Immature natural killer cell (primary cell): Measurements from ENCODE around the gene SCEL. TPM values are rescaled to one million over a fixed set of nuclear protein-coding genes. Genes with fewer than 3 reads are reported as not detected.

Source experiments
- DNase-seq, 3 donors: peaks; one replicate each; pipeline ENCODE4 v3.0.0; 2022; ENCODE audit warnings: mixed read lengths in 1 of 3
- H3K27ac Mint-ChIP-seq, 6 donors: one replicate each; pipeline ENCODE4 v1.8.0; 2020; ENCODE audit warnings: mixed read lengths in 6 of 6, mild to moderate bottlenecking in 5 of 6, inconsistent platforms in 4 of 6, moderate library complexity in 3 of 6
- H3K27me3 Mint-ChIP-seq, 3 donors: one replicate each; pipeline ENCODE4 v1.8.0; 2020 to 2021; ENCODE audit warnings: low read depth in 3 of 3, mild to moderate bottlenecking in 3 of 3, mixed read lengths in 3 of 3, moderate library complexity in 3 of 3, inconsistent platforms in 1 of 3
- H3K36me3 Mint-ChIP-seq, 3 donors: one replicate each; pipeline ENCODE4 v1.8.0; 2020; ENCODE audit warnings: mixed read lengths in 3 of 3, inconsistent platforms in 2 of 3, mild to moderate bottlenecking in 2 of 3
- H3K4me1 Mint-ChIP-seq, 2 donors: one replicate each; pipeline ENCODE4 v1.8.0; 2020; ENCODE audit warnings: inconsistent platforms in 2 of 2, mild to moderate bottlenecking in 2 of 2, mixed read lengths in 2 of 2, moderate library complexity in 1 of 2
- H3K4me3 Mint-ChIP-seq, 5 donors: one replicate each; pipeline ENCODE4 v1.8.0; 2020; ENCODE audit warnings: mild to moderate bottlenecking in 5 of 5, mixed read lengths in 5 of 5, inconsistent platforms in 3 of 5, moderate library complexity in 3 of 5
- H3K9me3 Mint-ChIP-seq, 6 donors: one replicate each; pipeline ENCODE4 v1.8.0; 2020; ENCODE audit warnings: mild to moderate bottlenecking in 6 of 6, mixed read lengths in 6 of 6, inconsistent platforms in 4 of 6, moderate library complexity in 3 of 6
- polyA plus RNA-seq, 3 donors: library from polyadenylated mRNA; unstranded; fragments of 300-500 nt; fragmentation: Illumina TruSeq; gene quantifications; one replicate each; pipeline ENCODE4 v1.2.3, GENCODE V29; 2021

The SCEL gene
- polyA plus RNA-seq, 3 donors from 2014 or later: not detected

GRCh38 chr13:77554069-77554468 lies 18.6 kb downstream of the SCEL start:
- no peak for DNase-seq
- H3K9me3 Mint-ChIP-seq: no peaks in the 10 kb centered on the region
- no peak overlapping the region for H3K4me3 Mint-ChIP-seq
- peaks cover 0 to 4% (median 2%) of the 10 kb centered on the region in 3 donors for H3K27me3 Mint-ChIP-seq
- H3K27ac Mint-ChIP-seq: no peak overlapping the region
- H3K36me3 Mint-ChIP-seq: no peaks in the 10 kb centered on the region
- H3K4me1 Mint-ChIP-seq: peaks cover 0 to 5% of the 10 kb centered on the region in 2 donors

- DNase-seq: no peak
- Mint-ChIP-seq H3K4me3 (no peak overlapping the region), H3K4me1 (peaks cover 0 to 5% of the 10 kb centered on the region in 2 donors), H3K9me3 (no peaks in the 10 kb centered on the region), H3K27me3 (peaks cover 2 to 4% (median 4%) of the 10 kb centered on the region in 3 donors), H3K36me3 (no peaks in the 10 kb centered on the region), H3K27ac (no peak overlapping the region)
Observed at GRCh38 chr13:77555246-77555645, 19.7 kb downstream of the SCEL start.

DNA sequence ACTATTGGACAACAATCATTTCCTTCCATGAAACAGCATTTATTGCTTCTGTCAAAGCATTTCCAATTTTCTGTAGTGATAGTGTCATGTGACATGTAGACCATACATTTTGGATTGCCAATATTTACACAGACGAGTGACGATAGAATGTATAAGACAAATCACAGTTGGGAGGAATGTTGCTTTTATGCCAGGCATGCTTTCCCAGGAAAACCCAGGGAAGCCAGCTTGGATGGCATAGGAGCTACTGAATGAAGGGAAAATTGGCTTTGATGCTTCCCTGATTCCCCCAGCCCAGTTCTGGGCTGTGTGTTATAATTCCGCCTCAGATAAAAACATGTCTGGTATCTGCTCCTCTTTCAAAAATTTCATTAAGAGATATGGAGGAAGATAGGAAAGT lies 22.5 kb downstream of the SCEL start:
- H3K9me3 Mint-ChIP-seq: no peaks in the 10 kb centered on the region
- H3K4me3 Mint-ChIP-seq: no peak overlapping the region
- DNase-seq: no peak
- H3K36me3 Mint-ChIP-seq: no peaks in the 10 kb centered on the region
- H3K27me3 Mint-ChIP-seq: peaks cover 4 to 7% (median 4%) of the 10 kb centered on the region in 3 donors
- H3K4me1 Mint-ChIP-seq: peaks cover 0 to 5% of the 10 kb centered on the region in 2 donors
- H3K27ac Mint-ChIP-seq: no peak overlapping the region

- Mint-ChIP-seq H3K27ac (no peak overlapping the region), H3K9me3 (no peaks in the 10 kb centered on the region), H3K4me3 (no peak overlapping the region), H3K27me3 (peaks cover 2 to 7% (median 5%) of the 10 kb centered on the region in 3 donors), H3K4me1 (peaks cover 0 to 3% of the 10 kb centered on the region in 2 donors), H3K36me3 (no peaks in the 10 kb centered on the region)
- no peak for DNase-seq
Observed at GRCh38 chr13:77563111-77563510, 27.6 kb downstream of the SCEL start.

- DNase-seq: no peak
Observed at GRCh38 chr13:77565635-77566034, 30.1 kb downstream of the SCEL start.

GRCh38 chr13:77571956-77572355 lies 36.5 kb downstream of the SCEL start:
- Mint-ChIP-seq H3K4me3 (no peak overlapping the region), H3K27me3 (peaks cover 0 to 11% (median 7%) of the 10 kb centered on the region in 3 donors), H3K36me3 (no peaks in the 10 kb centered on the region), H3K9me3 (no peaks in the 10 kb centered on the region), H3K27ac (no peak overlapping the region), H3K4me1 (no peaks in the 10 kb centered on the region)
- no peak for DNase-seq

More at GRCh38 chr13:77565635-77566034, 30.1 kb downstream of the SCEL start:
- H3K27me3 Mint-ChIP-seq: peaks cover 2 to 8% (median 5%) of the 10 kb centered on the region in 3 donors
- no peaks in the 10 kb centered on the region for H3K4me1 Mint-ChIP-seq
- no peak overlapping the region for H3K4me3 Mint-ChIP-seq
- H3K27ac Mint-ChIP-seq: no peak overlapping the region
- no peaks in the 10 kb centered on the region for H3K9me3 Mint-ChIP-seq
- no peaks in the 10 kb centered on the region for H3K36me3 Mint-ChIP-seq

- no peaks in the 10 kb centered on the region for H3K36me3 Mint-ChIP-seq
- no peak overlapping the region for H3K27ac Mint-ChIP-seq
- no peak for DNase-seq
- H3K9me3 Mint-ChIP-seq: no peaks in the 10 kb centered on the region
- H3K4me1 Mint-ChIP-seq: no peaks in the 10 kb centered on the region
- no peak overlapping the region for H3K4me3 Mint-ChIP-seq
- H3K27me3 Mint-ChIP-seq: peaks cover 2 to 8% (median 7%) of the 10 kb centered on the region in 3 donors
Observed at GRCh38 chr13:77574096-77574495, 38.6 kb downstream of the SCEL start.

DNA sequence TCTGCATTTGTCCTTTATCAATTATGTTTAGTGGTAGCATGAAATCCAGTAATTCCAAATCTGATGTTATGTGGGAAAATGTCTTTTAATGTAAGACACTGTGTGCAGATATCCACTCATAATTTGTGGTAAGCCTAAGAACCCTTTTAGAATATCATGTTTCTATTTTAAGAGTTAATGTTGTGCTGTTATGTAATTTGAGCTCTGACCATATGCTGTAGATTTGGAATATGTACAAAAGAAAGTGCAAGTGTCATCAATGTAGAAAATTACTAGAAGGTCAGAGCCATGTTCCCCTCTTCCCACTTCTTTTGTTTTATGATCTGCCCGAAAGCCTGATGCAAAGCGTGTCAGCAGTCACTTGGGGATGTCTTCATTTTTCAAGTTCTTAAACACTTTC lies 44.5 kb downstream of the SCEL start:
- Mint-ChIP-seq H3K27ac (no peak overlapping the region), H3K36me3 (no peaks in the 10 kb centered on the region), H3K4me3 (no peak overlapping the region), H3K27me3 (peaks cover 2 to 12% (median 6%) of the 10 kb centered on the region in 3 donors), H3K4me1 (no peaks in the 10 kb centered on the region), H3K9me3 (no peaks in the 10 kb centered on the region)
- no peak for DNase-seq

DNA sequence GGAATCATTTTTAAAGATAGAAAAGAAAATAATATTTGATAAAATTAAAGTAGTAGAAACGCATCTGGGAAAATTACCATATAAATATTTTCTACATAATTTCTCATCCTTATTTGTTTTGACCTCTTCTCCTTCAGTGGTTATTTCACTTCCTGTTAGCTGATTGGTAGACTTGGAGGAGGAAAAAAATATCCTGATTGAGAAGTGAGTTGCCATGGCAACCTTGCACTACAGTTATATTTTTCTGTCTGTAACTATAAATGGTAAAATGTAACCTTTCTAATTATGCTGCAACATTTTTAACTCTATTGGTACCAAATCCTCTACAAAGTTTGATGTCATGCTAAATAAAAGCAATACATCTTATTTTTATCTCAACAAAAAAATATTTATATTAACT lies 45.2 kb downstream of the SCEL start:
- H3K4me3 Mint-ChIP-seq: no peak overlapping the region
- no peak for DNase-seq
- no peaks in the 10 kb centered on the region for H3K4me1 Mint-ChIP-seq
- no peaks in the 10 kb centered on the region for H3K36me3 Mint-ChIP-seq
- H3K27me3 Mint-ChIP-seq: peaks cover 2 to 10% (median 5%) of the 10 kb centered on the region in 3 donors
- H3K27ac Mint-ChIP-seq: no peak overlapping the region
- H3K9me3 Mint-ChIP-seq: no peaks in the 10 kb centered on the region

DNA sequence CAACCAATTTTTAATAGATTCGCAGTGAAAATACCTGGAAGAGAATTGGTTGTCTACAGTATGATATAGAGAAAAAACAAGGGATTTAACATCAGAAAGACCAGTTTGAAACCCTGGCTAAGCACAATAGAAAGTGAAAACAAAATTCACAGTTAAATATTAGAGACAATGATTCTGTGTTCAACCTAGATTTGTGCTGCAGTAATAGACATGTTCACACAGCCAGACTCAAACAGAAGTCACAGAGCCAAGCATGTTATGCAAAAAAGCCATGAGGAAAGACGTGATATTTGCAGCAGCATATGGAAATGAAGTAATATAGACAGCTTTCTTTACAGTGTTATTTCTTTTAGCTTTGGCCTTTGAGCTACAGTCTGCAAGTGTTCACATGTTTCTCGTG lies 48.1 kb downstream of the SCEL start:
- no peaks in the 10 kb centered on the region for H3K9me3 Mint-ChIP-seq
- H3K4me1 Mint-ChIP-seq: no peaks in the 10 kb centered on the region
- no peak overlapping the region for H3K27ac Mint-ChIP-seq
- no peak for DNase-seq
- peaks cover 0 to 9% (median 0%) of the 10 kb centered on the region in 3 donors for H3K27me3 Mint-ChIP-seq
- no peaks in the 10 kb centered on the region for H3K36me3 Mint-ChIP-seq
- H3K4me3 Mint-ChIP-seq: no peak overlapping the region

DNA sequence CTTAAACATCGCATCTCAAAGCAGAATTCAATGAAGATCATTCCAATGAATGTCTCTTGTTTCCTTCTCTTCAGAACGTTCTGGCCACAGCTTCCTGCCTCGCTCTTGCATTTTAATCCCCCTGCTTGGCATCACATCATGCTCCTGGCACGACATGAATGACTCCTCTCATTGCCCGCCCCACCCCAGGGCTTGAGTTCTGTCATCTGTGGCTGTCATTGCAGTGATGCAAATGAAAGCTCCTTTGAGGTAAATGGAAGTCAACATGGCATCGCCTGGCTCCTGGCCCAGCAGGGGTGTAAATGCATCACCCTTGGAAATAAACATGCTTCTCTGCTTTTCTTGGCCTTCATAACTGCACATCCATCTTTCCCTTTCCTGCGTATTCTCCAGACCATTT lies 48.6 kb downstream of the SCEL start:
- no peak overlapping the region for H3K4me3 Mint-ChIP-seq
- no peak for DNase-seq
- no peaks in the 10 kb centered on the region for H3K9me3 Mint-ChIP-seq
- H3K27me3 Mint-ChIP-seq: peaks cover 0 to 9% (median 0%) of the 10 kb centered on the region in 3 donors
- H3K36me3 Mint-ChIP-seq: no peaks in the 10 kb centered on the region
- H3K27ac Mint-ChIP-seq: no peak overlapping the region
- H3K4me1 Mint-ChIP-seq: no peaks in the 10 kb centered on the region

DNA sequence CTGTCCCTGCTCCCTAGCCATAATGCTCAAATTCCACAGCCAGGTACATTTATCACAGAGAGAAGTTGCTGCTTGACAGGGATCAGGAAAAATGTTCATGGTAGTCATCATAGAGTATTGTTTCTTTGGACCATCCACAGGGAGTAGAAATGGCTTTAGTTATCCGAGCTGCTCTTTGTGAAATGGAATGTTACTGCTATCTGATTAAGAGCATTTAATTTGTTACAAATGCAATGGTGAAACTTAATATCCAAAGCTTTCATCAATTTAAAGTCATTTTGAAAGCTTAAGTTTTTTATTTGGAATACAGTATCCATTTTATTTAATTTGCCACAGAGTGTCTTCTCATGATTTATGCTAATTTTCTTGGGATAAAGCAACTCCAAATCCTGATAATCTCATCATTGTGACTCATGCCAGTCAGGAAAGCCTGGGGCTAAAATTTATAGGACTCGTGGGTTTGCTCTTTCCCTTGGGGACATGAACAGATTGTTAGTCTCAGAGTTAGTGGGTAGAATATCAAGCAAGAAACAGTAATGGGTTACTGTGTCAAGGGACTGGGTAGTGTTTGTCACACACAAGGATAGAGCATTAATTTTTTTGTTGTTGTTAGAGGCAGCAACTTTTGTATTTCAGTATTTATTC lies 59.8 kb downstream of the SCEL start:
- peaks cover 3 to 7% (median 5%) of the 10 kb centered on the region in 3 donors for H3K27me3 Mint-ChIP-seq
- no peaks in the 10 kb centered on the region for H3K9me3 Mint-ChIP-seq

GRCh38 chr13:77596777-77597176 lies 61.3 kb downstream of the SCEL start:
- DNase-seq: no peak
- Mint-ChIP-seq H3K9me3 (no peaks in the 10 kb centered on the region), H3K27me3 (peaks cover 3 to 7% (median 5%) of the 10 kb centered on the region in 3 donors), H3K27ac (no peak overlapping the region), H3K4me3 (no peak overlapping the region), H3K4me1 (no peaks in the 10 kb centered on the region), H3K36me3 (no peaks in the 10 kb centered on the region)

More for the DNA sequence above, 59.8 kb downstream of the SCEL start:
- no peaks in the 10 kb centered on the region for H3K4me1 Mint-ChIP-seq
- no peak overlapping the region for H3K27ac Mint-ChIP-seq
- H3K4me3 Mint-ChIP-seq: no peak overlapping the region
- H3K36me3 Mint-ChIP-seq: no peaks in the 10 kb centered on the region
- no peak for DNase-seq

DNA sequence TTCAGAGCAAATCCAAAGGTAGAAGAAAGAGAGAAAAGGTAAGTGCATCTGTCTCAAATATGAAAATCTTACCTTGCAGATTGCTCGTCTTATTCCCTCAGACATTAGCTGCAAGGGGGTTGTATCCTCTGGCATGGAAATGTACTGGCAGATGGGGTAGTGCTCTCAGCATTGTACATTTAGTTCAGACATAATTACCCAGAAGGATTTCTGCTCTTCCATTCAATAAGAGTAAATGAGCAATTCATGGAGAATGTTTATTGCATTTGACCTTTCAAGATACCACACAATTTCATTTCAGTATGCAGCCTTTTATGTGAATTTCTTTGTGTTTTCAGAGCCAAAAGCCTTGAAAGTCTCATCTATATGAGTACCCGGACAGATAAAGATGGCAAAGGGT lies 63.8 kb downstream of the SCEL start:
- H3K4me1 Mint-ChIP-seq: no peaks in the 10 kb centered on the region
- no peaks in the 10 kb centered on the region for H3K9me3 Mint-ChIP-seq
- H3K27me3 Mint-ChIP-seq: peaks cover 0 to 2% (median 0%) of the 10 kb centered on the region in 3 donors
- no peak for DNase-seq
- no peak overlapping the region for H3K4me3 Mint-ChIP-seq
- no peaks in the 10 kb centered on the region for H3K36me3 Mint-ChIP-seq
- H3K27ac Mint-ChIP-seq: no peak overlapping the region

GRCh38 chr13:77600701-77601100 lies 65.2 kb downstream of the SCEL start:
- Mint-ChIP-seq H3K27ac (no peak overlapping the region), H3K27me3 (peaks cover 0 to 2% (median 0%) of the 10 kb centered on the region in 3 donors), H3K9me3 (no peaks in the 10 kb centered on the region), H3K4me3 (no peak overlapping the region), H3K36me3 (no peaks in the 10 kb centered on the region), H3K4me1 (no peaks in the 10 kb centered on the region)
- DNase-seq: no peak
